ENCODE measurements around the gene ADH1C. TPM values are rescaled to one million over a fixed set of nuclear protein-coding genes. Genes with fewer than 3 reads are reported as not detected.
"Not testable (repeated sequence)": the region's sequence is repeated elsewhere in the genome, so short reads cannot be mapped to it uniquely, and the experiment has no call there.

Gene ADH1C
- total RNA-seq, 1 experiment from 2014 or later = not detected

DNA sequence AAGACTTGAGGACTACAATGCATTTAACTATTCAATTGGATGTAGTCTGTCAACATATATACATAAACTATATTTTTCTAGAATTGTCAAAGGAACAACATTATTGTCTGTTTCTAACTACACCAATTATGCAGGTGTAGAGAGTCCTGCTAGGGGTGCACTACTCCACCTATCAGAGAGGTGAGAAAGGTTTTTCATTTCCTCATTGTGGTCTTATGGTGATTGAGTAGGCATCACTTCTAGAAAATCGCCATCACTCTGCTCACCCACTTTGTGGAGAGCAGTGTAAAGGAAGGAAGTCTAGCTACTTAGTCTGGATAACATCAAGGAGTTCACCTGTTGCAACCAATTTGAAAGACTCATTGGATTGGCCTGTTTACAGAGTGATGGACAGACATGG, 4.4 kb upstream of the ADH1C start:
- ChIA-PET POLR2A (no interaction called here), CTCF (no interaction called here)
- intact Hi-C loops (cut with micrococcal nuclease; ENCODE audit: unreplicated experiment) (no loop called here), in situ Hi-C loops (cut with HindIII; ENCODE audit: low pct_unique_long_range_greater_than_20kb, low sequenced_read_pairs) (no loop called here)
- no peaks in the 10 kb centered on the region for H3K27me3 ChIP-seq (ENCODE audit: control insufficient read depth, insufficient read depth, low read length)
- TF ChIP-seq, protein P1, sequence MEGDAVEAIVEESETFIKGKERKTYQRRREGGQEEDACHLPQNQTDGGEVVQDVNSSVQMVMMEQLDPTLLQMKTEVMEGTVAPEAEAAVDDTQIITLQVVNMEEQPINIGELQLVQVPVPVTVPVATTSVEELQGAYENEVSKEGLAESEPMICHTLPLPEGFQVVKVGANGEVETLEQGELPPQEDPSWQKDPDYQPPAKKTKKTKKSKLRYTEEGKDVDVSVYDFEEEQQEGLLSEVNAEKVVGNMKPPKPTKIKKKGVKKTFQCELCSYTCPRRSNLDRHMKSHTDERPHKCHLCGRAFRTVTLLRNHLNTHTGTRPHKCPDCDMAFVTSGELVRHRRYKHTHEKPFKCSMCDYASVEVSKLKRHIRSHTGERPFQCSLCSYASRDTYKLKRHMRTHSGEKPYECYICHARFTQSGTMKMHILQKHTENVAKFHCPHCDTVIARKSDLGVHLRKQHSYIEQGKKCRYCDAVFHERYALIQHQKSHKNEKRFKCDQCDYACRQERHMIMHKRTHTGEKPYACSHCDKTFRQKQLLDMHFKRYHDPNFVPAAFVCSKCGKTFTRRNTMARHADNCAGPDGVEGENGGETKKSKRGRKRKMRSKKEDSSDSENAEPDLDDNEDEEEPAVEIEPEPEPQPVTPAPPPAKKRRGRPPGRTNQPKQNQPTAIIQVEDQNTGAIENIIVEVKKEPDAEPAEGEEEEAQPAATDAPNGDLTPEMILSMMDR (IDR thresholded peaks at IDR 0.05) = no peak
- TF ChIP-seq POLR2AphosphoS5 (IDR thresholded peaks at IDR 0.05; ENCODE audit: low read depth, low read length) (no peak), TCF7L2 (IDR thresholded peaks at IDR 0.05; ENCODE audit: low read depth, low read length) (no peak), SIN3A (IDR thresholded peaks at IDR 0.05; ENCODE audit: borderline replicate concordance, insufficient read depth, low read depth, low read length) (no peak)
- TF ChIP-seq, protein P2, sequence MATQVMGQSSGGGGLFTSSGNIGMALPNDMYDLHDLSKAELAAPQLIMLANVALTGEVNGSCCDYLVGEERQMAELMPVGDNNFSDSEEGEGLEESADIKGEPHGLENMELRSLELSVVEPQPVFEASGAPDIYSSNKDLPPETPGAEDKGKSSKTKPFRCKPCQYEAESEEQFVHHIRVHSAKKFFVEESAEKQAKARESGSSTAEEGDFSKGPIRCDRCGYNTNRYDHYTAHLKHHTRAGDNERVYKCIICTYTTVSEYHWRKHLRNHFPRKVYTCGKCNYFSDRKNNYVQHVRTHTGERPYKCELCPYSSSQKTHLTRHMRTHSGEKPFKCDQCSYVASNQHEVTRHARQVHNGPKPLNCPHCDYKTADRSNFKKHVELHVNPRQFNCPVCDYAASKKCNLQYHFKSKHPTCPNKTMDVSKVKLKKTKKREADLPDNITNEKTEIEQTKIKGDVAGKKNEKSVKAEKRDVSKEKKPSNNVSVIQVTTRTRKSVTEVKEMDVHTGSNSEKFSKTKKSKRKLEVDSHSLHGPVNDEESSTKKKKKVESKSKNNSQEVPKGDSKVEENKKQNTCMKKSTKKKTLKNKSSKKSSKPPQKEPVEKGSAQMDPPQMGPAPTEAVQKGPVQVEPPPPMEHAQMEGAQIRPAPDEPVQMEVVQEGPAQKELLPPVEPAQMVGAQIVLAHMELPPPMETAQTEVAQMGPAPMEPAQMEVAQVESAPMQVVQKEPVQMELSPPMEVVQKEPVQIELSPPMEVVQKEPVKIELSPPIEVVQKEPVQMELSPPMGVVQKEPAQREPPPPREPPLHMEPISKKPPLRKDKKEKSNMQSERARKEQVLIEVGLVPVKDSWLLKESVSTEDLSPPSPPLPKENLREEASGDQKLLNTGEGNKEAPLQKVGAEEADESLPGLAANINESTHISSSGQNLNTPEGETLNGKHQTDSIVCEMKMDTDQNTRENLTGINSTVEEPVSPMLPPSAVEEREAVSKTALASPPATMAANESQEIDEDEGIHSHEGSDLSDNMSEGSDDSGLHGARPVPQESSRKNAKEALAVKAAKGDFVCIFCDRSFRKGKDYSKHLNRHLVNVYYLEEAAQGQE (IDR thresholded peaks at IDR 0.05; ENCODE audit: insufficient read depth in 1 of 2, low read depth in 2 of 2, low read length in 1 of 2) = no peak
- H3K27ac ChIP-seq (ENCODE audit: low read length) = no peak overlapping the region
- no peak overlapping the region for H3K4me3 ChIP-seq (ENCODE audit: low read depth in 2 of 2, low read length in 2 of 2)
- H3K9me3 ChIP-seq (ENCODE audit: control insufficient read depth, insufficient read depth, low read depth, low read length) = no peaks in the 10 kb centered on the region
- no peak for ATAC-seq
- no peak for DNase-seq (ENCODE audit: low read depth, low spot score)
- BruUV-seq (replicated peaks) = no TSS peak
- no peaks in the 10 kb centered on the region for H3K36me3 ChIP-seq (ENCODE audit: control insufficient read depth, insufficient read depth, low read length)
- H3K4me1 ChIP-seq (ENCODE audit: control insufficient read depth, insufficient read depth, low read length) = no peaks in the 10 kb centered on the region

DNA sequence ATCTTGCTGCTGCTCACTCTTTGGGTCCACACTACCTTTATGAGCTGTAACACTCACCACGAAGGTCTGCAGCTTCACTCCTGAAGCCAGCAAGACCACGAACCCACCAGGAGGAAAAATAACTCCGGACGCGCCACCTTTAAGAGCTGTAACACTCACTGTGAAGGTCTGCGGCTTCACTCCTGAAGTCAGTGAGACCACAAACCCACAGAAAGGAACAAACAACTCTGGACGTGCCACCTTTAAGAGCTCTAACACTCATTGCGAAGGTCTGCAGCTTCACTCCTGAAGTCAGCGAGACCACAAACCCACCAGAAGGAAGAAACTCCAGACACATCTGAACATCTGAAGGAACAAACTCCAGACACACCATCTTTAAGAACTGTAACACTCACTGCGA, 3.6 kb upstream of the ADH1C start:
- CTCF ChIA-PET; H3K36me3 ChIP-seq (ENCODE audit: control insufficient read depth, insufficient read depth, low read length); H3K4me1 ChIP-seq (ENCODE audit: control insufficient read depth, insufficient read depth, low read length); in situ Hi-C loops (cut with HindIII; ENCODE audit: low pct_unique_long_range_greater_than_20kb, low sequenced_read_pairs); H3K27ac ChIP-seq (ENCODE audit: low read length); DNase-seq (ENCODE audit: low read depth, low spot score); H3K4me3 ChIP-seq (ENCODE audit: low read depth in 2 of 2, low read length in 2 of 2); H3K27me3 ChIP-seq (ENCODE audit: control insufficient read depth, insufficient read depth, low read length); ATAC-seq; BruUV-seq (replicated peaks); H3K9me3 ChIP-seq (ENCODE audit: control insufficient read depth, insufficient read depth, low read depth, low read length); intact Hi-C loops (cut with micrococcal nuclease; ENCODE audit: unreplicated experiment): not testable (repeated sequence)
- POLR2A ChIA-PET = interaction anchor here (0.6 kb wide), 1 partner anchor 255 kb away, joined by 7 read pairs; no protein-coding TSS in a partner anchor

DNA sequence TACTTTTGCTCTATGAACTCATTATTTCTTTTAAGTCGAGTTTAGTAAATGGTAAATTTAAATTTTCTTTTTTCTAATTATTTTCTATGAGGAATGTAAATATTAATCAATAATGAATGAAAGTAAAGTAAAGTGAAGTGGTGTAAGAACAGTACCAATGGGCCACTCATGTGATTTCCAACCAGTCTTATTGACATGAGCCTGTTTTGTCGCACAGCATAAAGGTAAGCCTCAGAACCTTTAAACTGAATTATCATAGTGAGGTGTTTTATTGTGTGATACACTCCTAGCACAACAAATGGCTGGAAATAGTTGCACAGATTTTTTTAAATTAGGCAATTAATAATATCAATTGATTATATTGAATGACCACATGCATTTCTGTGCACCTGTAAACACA, 1.1 kb downstream of the ADH1C start:
- Histone ChIP-seq H3K4me1 (ENCODE audit: control insufficient read depth, insufficient read depth, low read length) (no peaks in the 10 kb centered on the region), H3K27ac (ENCODE audit: low read length) (no peak overlapping the region), H3K36me3 (ENCODE audit: control insufficient read depth, insufficient read depth, low read length) (no peaks in the 10 kb centered on the region), H3K9me3 (ENCODE audit: control insufficient read depth, insufficient read depth, low read depth, low read length) (no peaks in the 10 kb centered on the region), H3K4me3 (ENCODE audit: low read depth in 2 of 2, low read length in 2 of 2) (no peak overlapping the region), H3K27me3 (ENCODE audit: control insufficient read depth, insufficient read depth, low read length) (no peaks in the 10 kb centered on the region)
- DNase-seq (ENCODE audit: low read depth, low spot score) = no peak
- no peak for ATAC-seq
- in situ Hi-C loops (cut with HindIII; ENCODE audit: low pct_unique_long_range_greater_than_20kb, low sequenced_read_pairs) = no loop called here
- TF ChIP-seq, protein P1 (IDR thresholded peaks at IDR 0.05) = no peak
- BruUV-seq (replicated peaks) = no TSS peak
- POLR2A ChIA-PET = no interaction called here
- intact Hi-C loops (cut with micrococcal nuclease; ENCODE audit: unreplicated experiment) = no loop called here
- CTCF ChIA-PET = no interaction called here
